Activated CD8-positive, alpha-beta memory T cell treated with anti-CD3 and anti-CD28 coated beads, Interleukin-2, amount 50 U/mL, for 1 hour (primary cell): ENCODE data around the gene CKS1B.
"Not testable (repeated sequence)": the region's sequence is repeated elsewhere in the genome, so short reads cannot be mapped to it uniquely, and the experiment has no call there.

Source experiments
- DNase-seq: peaks from one replicate; pipeline ENCODE4 v3.0.0-alpha.2; 2020; ENCODE audit errors: extremely low read depth

Gene CKS1B

GRCh38 chr1:154987326-154987725 lies 12.8 kb downstream of the CKS1B start:
- DNase-seq = no peak

GRCh38 chr1:154988058-154988954 lies 13.8 kb downstream of the CKS1B start:
- DNase-seq = no peak

GRCh38 chr1:154989195-154989860 lies 14.8 kb downstream of the CKS1B start:
- no peak for DNase-seq

DNA sequence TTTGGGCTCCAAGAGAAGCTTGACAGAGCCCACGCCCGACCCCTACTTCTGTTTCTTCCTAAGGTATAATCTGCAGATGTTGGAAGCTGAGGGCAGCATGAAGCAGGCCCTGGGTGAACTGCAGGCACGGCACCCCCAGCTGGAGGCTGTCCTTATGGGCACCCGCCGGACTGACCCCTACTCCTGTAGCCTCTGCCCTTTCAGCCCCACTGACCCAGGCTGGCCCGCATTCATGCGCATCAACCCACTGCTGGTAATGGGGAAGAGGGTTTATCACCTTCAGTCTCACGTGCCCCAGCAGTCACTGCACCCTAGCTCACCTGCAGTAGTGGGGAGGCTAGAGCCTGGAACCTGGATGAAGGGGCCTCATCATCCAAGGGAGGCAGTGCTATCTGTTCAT lies 15.8 kb downstream of the CKS1B start:
- no peak for DNase-seq

DNA sequence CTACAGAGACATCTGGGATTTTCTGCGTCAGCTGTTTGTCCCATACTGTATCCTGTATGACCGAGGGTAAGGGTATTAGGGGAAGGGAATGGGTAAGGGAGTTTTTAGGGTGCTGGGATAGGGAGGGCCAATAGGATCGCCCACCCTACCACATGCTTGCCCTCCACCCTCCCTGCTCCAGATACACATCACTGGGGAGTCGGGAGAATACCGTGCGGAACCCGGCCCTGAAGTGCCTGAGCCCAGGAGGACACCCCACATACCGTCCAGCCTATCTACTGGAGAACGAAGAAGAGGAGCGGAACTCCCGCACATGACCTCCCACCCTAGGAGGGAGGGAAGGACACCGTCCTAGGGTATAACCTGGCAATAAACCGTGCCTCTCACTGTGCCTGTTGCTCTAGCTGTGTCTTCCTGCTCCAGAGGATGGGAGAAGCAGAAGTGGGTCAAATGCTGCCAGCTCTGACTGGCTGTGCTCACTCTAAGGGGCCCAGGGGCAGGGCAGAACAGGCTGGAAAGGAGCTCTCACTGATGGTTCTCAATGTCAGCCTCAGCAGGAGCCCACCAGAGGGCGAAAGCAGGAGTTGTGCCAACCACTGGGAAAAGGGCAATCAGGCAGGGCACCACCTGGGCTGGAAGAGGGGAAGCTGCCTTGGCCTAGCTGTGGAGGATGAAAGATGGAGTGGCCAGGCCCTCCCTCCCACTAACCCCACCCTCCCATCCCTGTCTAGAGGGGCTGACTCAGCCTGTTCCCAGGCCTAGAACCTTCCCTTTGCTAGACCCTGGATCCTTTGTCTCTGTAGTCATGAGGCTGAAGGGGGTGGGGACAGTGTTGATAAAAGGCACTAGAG lies 18.5 kb downstream of the CKS1B start:
- no peak for DNase-seq

- no peak for DNase-seq
Observed at GRCh38 chr1:154993572-154994268, 19.2 kb downstream of the CKS1B start, which contains the start of gene LENEP. TSS of gene LENEP (plus strand) at chr1:154993586. CDS start at chr1:154993608, 22 bp downstream.

DNA sequence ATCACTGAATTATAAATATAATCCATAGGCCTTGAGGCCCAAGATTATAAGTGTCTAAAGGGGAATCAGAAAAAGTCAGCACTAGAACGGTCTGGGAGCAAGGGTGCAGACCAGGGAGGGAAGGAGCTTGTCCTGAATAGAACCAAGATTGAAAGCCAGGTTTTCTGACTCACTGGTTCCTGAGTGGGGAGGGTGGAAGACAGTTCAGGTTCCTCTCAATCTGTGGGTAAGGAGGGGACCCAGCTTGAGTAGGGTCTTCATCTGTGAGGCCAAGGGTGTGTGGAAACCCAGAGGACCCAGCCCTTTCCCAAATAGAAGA lies 19.7 kb downstream of the CKS1B start:
- DNase-seq = no peak

- DNase-seq = no peak
Observed at GRCh38 chr1:154994591-154994990, 20.1 kb downstream of the CKS1B start.

GRCh38 chr1:154995301-154995983 lies 21.0 kb downstream of the CKS1B start:
- DNase-seq = not testable (repeated sequence)

GRCh38 chr1:154996966-154997701 lies 22.7 kb downstream of the CKS1B start:
- DNase-seq = no peak

DNA sequence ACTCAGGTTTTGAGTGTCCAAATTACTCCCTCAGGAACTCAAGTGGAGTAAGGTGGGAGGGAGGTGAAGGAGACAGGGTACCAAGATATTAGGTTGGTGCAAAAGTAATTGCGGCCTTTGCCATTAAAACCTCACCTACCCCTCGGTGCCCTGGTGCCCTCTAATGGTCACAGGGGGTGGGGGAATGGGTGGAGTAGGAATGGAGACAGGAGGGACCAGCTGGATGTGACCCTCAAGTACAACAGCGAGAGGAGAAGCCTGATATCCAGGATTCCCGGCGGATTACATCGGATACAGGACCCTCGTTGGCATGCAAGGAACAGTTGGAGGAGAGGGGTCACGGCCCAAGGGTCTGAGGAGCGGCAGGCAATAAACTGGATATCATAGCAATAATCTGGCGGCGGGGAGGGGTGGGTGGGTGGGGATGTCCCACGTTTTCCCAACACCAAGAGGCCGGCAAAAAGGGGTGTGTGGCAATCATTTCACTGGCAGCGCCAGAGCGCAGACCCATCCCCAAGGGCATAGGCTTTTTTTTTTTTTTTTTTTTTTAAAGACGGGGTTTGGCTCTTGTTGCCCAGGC lies 23.8 kb downstream of the CKS1B start:
- DNase-seq = no peak

DNA sequence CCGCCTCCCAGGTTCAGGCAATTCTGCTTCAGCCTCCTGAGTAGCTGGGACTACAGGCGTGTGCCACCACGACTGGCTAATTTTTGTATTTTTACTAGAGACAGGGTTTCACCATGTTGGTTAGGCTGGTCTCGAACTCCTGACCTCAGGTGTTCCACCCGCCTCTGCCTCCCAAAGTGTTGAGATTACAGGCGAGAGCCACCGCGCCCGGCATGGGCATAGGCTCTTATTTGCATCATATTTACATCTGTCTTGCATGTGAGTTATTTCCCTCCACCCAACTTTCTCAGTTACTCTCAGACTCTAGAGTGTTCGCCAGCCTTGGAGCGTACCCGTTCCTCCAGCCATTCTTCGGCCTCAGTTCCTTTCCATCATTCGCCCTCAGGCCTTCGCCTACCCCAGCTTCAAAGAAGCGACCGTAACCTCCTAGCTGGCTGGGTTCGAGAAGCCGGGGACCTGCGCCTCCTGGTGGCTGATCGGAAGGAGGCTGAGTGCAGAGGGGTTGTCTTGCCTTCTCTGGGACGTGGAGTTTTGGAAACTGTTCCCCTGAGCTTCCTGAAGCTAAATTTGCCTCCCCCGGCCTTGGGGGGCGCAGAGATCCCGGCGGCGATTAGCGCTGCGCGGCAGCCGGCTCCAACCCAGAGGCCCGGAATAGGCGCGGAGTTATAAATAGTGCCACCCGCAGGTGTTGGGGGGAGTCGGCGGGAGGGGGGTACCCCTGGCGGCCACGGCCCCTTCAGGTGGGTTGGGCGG lies 24.5 kb downstream of the CKS1B start:
- no peak for DNase-seq

- DNase-seq = no peak
Observed at GRCh38 chr1:154999571-155000410, 25.3 kb downstream of the CKS1B start.

DNA sequence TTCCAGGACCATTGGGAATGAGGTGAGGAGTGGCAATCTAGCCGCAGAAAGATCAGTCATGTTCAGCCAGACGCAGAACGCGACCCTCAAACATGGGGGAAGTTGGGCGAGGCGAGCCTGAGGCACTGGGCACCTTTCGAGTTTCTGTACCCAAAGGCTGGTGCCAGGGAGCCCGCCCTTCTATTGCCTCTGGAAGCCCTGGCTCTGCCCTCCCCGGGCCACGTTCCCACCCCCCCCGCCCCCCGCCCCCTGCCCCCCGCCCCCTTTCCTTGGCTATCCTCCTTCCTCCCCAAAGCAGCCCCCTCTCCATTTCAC lies 25.9 kb downstream of the CKS1B start:
- DNase-seq = no peak

DNA sequence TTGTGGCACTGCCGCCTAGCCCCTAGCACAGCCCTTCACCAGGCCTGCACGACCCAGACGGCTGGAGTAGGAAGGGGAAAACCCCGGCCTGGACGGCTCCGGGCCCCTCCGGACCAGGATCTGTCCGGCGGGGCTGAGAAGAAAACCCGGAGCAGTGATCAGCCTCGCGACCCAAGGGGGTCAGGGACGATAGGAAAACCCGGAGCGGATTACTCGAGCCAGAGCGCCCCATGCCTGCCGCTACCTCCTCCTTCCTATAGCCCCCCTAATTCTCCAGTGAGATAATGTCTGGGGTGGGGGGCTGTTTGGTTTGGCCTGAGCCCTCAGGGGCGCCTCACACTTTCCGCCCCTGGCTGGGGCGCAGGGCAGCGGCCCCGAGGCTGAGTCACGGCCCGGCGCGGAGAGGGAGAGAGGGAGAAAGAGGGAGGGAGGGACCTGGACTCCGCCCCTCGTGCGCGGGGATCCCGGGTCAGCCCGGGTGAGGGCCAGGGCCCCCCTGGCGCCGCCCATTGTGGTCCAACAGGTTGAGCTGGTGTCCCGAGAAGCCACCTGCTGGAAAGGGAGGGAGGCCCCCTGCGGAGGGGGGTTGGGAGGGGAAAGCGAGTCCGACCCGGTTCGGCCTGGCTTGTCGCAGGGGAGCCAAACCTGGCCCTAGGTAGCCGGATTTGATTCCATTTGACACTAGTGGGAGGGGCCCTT lies 26.4 kb downstream of the CKS1B start:
- peak; percentile 49 for DNase-seq

- no peak for DNase-seq
Observed at GRCh38 chr1:155001425-155001674, 26.9 kb downstream of the CKS1B start.

DNA sequence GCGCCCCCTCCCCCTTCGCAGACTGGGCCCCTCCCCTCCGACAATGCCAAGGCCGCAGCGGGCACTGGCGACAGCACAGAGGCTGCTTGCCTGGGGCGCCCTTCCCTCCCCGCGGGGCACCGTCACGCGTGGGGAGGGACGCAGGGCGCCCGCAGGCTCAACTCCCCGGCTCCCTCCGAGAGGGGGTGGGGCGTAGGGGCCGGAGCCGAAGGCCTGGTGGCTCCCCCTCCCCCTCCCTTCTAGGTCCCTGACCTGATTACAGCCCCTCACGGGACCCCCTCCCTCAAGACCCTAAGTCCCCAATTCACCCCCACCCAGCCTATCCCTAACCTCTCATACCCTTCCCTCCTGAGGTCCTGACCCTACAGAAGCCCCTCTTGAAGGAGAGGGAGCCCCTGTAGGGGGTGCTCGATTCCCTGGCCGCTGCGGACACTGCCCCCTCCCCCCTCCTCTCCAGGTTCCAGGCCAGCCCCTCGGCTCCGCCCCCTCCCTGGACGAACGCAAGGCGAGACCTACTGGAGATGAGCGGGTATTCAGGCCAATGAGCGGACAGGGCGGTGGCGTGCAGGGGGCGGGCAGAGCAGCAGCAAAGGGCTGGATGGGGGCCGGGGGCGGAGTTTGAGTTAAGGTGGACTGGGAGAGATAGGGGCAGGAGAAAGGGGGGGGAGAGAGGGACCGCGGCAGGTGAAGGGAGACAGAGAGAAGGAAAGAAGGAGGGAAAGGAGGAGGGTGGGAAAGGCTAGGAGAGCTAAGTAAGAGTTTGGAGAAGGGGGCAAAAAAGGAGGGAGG lies 27.4 kb downstream of the CKS1B start:
- peak; percentile 93 for DNase-seq
